Neural cell (in vitro differentiated cells): ENCODE measurements around the gene ZCCHC4.

Experiments
- CTCF ChIP-seq: fragments of 450-650 bp; IDR thresholded peaks from 2 replicates; pipeline ENCODE4 v1.5.1; 2014; ENCODE audit warnings: antibody characterized with exemption, mild to moderate bottlenecking, moderate library complexity; ENCODE audit not compliant: poor library complexity, severe bottlenecking
- EP300 ChIP-seq: fragments of 450-650 bp; conservative IDR thresholded peaks from 2 replicates; pipeline ENCODE4 v1.6.1; 2014; ENCODE audit warnings: antibody characterized with exemption, mild to moderate bottlenecking, moderate library complexity; ENCODE audit not compliant: poor library complexity, severe bottlenecking
- EZH2 ChIP-seq: fragments of 200-600, 300-800 bp; shearing (Covaris generic), sonication (generic); IDR thresholded peaks from 2 replicates; pipeline ENCODE4 v1.6.1; 2014; ENCODE audit warnings: antibody characterized with exemption, low read length, borderline replicate concordance, mild to moderate bottlenecking; ENCODE audit not compliant: insufficient read depth, poor library complexity, severe bottlenecking
- POLR2AphosphoS5 ChIP-seq: IDR thresholded peaks from 2 replicates; pipeline ENCODE4 v1.6.1; 2012
- RAD21 ChIP-seq: fragments of 450-650 bp; conservative IDR thresholded peaks from 2 replicates; pipeline ENCODE4 v1.6.1; 2014; ENCODE audit warnings: antibody characterized with exemption, mild to moderate bottlenecking, moderate library complexity
- TAF1 ChIP-seq: IDR thresholded peaks from 2 replicates; pipeline ENCODE4 v1.6.1; 2012; ENCODE audit warnings: low read depth

DNA sequence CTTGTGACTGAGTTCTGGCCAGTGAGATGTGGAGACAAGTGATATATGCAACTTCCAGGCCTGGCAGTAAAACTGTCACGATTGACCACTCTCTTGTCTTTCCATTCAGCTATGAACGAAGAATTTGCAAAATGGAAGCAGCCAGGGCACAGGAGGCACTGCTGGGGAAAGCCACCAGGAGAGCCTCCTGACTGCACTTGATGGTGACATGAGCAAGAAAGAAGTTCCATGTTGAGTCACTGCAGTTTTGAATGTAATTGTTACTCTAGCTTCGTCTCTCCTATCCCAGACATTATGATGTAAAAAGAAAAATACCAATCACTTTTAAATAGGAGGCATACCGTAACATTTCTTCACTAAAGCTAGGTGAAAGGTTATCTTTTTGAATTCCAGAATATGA is 32.4 kb upstream of the ZCCHC4 start:
- TF ChIP-seq CTCF (no peak), EP300 (no peak), EZH2 (no peak), POLR2AphosphoS5 (no peak), TAF1 (no peak), RAD21 (no peak)
